Measurements from ENCODE around the gene CDK17.
"Not testable (repeated sequence)": the region's sequence is repeated elsewhere in the genome, so short reads cannot be mapped to it uniquely, and the experiment has no call there.

CDK17 gene

DNA sequence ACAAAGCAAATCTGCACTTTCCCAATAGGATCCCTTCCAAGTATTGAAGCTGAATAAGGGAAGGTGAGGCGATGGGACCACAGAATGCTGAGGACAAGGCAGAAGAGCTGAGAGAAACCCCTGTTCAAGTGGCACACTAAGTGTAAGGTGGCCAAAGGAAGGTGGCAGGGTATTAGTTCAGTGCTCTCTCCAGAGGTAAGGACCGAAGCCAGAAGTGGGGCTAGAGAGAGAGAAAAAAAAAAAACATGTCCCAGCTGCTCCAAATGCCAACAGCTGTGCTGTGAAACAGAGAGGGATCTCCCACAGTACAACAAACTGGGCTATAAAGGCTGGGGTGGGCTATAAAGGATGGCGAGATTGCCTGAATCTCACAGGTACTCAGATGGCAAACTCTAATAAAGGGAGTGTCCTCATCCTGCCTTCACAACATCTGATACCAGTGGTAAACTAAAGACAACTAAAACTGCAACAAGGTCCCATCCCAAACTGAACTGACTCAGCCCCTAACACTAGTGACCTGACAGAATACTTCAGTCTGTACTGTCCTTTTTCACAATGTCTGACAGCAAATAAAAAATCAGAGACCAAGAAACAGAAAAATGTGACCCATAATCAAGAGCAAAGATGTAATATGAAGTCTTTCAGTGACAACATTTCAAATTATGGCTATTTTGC lies 47.9 kb downstream of the CDK17 start:
- DNase-seq: no peak

DNA sequence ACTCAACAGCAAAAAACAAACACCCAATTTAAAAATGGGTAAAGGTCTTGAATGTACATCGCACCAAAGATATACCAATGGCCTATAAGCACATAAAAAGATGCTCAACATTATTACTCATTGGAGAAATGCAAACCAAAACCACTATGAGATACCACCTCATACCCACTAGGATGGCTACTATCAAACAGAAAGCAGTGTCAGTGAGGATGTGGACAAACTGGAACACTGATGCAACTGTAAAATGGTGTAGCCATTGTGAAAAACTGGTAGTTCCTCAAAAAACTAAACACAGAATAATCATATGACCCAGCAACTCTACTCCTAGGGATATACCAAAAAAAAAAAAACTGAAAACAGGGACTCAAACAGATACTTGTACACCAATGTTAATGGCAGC lies 49.3 kb downstream of the CDK17 start:
- no peak for DNase-seq

DNA sequence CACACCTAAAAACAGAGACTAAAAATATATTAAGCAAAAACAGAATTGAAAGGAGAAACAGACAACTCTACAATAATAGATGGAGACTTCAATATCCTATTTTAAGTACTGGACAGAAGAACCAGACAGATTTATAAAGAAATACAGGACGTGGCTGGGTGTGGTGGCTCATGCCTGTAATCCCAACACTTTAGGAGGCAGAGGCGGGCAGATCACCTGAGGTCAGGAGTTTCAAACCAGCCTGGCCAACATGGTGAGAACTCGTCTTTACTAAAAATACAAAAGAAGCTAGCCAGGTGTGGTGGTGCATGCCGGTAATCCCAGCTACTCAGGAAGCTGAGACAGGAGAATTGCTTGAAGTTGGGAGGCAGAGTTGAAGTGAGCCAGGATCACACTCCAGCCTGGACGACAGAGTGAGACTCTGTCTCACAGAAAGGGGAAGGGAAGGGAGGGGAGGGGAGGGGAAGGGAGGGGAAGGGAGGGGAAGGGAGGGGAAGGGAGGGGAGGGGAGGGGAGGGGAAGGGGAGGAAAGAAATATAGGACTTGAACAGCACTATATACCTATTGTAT lies 53.0 kb downstream of the CDK17 start:
- no peak for DNase-seq

DNA sequence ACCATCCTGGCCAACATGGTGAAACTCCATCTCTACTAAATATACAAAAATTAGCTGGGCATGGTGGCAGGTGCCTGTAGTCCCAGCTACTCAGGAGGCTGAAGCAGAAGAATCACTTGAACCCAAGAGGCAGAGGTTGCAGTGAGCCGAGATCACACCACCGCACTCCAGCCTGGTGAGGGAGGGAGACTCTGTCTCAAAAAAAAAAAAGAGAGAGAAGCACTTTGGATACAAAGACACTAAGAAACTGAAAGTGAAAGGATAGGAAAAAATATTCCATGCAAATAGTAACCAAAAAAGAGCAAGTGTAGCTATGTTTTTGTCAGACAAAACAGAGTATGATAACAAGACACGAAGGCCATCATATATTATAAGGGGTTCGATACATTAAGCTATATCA lies 53.5 kb downstream of the CDK17 start:
- not testable (repeated sequence) for DNase-seq

DNA sequence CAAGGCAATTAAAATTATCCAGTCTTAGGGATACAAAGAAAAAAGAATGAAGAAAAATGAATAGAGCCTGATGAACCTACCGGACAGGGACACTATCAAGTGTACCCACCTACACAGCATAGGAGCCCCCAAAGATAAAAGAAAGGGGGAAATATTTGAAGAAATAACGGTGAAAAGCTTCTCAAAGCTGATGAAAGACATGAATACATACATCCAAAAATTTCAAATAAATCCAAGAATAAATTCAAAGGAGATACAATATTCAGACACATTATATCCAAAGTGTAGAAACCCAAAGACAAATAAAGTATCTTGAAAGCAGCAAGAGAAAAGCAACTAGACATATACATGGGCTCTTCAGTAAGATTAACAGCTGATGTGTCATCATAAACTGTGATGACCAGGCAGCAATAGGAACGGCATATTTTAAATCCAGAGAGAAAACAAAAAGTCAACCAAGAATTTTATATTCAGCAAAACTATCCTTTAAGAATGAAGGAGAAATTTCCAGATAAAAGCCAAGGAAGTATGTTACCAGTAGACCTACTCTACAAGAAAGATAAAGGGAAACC lies 56.0 kb downstream of the CDK17 start:
- no peak for DNase-seq

DNA sequence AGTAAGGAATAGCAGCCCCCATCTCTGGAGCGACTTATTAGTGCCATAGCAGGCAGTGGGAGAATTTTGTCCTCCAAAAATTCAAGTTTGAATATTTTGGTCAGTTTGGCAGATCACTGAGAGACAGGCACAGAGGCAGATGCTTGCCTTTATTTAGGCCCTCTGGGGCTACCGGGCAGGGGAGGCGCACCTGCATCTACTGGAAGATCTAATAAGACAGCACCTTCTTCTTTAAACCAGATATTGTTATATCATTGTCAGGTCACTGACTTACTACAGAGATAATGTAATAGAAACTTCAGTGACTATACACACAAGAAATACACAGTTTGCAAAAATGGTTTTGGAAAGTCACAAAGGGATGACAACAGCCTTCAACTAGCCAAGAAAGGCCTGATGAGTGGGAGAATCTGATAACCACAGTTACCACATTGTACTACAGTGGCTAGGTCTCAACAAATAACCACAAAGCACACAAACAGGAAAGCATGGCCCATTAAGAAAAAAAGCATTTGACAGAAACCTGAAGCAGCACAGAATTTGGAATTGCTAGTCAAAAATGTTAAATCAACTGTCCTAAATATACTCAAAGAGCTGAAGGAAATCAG lies 56.8 kb downstream of the CDK17 start:
- no peak for DNase-seq

DNA sequence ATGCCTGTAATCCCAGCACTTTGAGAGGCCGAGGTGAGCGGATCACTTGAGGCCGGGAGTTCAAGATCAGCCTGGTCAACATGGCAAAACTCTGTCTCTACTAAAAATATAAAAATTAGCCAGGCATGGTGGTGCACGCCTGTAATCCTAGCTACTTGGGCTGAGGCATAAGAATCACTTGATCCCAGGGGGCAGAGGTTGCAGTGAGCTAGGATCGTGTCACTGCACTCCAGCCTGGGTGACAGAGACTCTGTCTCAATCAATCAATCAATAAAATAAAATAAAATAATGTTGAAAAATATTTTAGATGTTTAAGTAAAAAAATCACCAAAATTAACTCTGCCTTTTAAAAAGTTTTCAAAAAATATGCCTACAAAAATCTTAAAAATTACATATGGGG lies 60.6 kb downstream of the CDK17 start:
- DNase-seq: not testable (repeated sequence)

DNA sequence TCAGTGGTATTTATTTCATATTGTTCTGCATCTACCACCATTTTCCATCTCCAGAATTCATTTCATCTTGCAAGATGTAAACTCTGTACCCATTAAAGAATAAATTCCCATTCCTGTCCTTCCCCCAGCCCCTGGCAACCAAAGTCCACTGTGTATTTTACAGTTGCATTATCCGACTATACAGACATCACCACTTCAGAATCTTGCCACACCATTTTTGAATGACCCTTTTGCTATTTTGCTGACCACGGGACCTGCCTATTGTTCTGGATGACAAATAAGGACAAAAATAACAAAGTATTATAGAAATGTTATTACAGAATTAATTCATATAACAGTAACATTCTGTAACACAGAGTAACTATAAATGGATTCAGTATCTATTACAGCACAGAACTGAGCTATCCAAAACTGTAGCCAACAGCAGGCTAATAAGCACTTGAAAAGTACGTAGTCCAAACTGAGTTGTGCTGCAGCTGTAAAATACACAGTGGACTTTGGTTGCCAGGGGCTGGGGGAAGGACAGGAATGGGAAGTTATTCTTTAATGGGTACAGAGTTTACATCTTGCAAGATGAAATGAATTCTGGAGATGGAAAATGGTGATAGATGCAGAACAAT lies 61.3 kb downstream of the CDK17 start:
- DNase-seq: no peak

DNA sequence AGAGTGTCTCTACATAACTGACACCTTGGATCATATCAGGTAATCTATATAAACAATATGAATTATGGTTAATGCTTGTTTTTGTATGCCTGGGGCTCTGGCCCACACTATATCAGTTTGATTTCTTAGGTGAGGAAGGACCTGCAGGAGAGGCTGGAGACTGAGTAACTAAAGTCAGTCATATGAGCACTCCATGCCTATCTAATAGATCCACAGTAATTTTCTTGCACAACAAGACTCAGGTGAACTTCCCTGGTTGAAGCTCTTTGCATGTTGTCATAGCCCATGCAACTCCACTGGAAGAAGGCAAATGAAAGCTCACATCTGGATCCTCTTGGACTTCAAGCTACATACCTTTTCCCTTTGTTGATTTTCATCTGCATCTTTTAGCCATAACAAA lies 62.3 kb downstream of the CDK17 start:
- DNase-seq: no peak

DNA sequence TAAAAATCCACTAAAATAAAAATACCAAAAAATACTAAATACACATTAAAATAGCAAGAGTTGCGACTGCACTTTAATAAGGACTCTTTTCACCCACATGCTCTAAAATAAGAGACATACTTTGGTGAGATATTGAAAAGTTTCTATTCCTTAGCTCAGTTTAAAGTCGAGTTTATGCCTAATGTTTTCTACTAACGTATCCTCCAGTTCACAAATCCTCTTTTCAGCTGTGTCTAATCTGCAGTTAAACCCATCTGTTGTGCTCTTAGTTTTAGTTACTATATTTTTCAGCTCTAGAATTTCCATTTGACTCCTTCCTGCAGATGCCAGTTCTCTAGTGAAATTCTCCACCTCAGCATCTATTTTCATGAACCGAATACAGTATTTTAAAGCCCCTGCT lies 63.8 kb downstream of the CDK17 start:
- no peak for DNase-seq

DNA sequence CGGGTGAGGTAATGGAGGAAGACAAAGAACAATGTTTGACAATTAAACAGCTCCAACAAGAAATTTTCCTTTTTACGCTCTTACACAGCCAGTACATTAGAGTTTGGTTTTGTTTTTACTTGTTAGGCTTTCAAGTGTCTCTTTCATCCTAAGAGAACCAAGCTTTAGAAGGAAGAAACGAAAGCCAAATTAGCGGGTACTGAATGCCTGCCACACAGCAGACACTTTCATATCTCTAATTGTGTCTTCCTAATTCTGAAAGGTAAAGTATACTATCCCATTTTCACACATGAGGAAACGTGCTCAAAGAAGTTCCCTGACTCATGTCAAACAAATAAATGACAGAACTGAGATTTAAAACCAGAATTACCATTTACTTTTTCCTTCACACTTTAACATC lies 65.0 kb downstream of the CDK17 start:
- no peak for DNase-seq

DNA sequence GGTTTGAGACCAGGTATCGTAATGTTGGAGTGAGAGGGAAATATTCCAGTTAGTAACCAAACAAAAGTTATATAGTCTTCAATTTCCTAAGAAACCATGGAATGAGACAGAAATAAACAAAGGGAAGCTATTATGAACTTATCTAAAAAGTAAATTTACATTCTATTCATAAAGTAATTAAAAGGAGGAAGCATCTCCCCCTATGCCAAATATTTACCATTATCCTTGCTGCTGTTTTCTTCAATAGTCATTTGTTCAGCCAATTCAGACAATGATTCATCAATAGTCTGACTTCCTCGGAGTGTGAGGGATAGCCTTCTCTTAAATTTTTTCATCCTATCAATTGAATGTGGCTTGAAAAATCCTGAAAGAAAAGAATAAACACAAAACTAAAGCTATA lies 65.7 kb downstream of the CDK17 start:
- DNase-seq: no peak

DNA sequence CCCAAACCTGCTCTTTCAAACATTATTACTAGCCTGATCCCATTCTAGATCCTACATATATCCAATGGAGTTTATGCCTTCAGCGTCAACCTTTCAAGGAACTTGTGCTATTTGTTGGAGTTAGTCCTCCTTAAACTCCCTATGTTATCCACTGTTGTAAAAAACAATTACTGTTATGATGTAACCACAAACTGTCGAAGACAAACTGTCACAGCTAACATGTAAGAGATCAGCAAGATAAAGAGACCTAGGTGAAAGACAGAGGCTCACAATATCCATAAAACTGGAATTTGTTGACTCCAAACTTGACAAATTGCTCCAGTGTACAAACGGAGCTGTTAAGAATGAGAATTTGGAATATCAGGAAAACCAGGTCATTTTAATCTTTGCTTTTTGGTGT lies 70.7 kb downstream of the CDK17 start:
- DNase-seq: no peak

DNA sequence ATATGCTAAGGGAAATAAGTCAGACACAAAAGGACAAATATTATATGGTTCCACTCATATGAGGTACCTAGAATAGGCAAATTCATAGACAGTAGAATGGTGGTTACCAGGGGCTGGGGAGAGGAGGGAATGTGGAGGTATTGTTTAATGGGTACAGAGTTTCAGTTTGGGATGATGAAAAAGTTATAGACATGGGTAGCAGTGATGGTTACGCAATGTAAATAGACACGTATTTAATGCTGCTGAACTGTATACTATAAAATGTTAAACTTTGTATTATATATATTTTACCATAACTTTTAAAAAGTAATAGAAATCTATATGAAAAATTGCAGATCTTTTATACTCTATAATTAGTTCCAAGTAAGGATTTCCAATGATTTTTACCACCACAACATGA lies 71.2 kb downstream of the CDK17 start:
- DNase-seq: no peak

DNA sequence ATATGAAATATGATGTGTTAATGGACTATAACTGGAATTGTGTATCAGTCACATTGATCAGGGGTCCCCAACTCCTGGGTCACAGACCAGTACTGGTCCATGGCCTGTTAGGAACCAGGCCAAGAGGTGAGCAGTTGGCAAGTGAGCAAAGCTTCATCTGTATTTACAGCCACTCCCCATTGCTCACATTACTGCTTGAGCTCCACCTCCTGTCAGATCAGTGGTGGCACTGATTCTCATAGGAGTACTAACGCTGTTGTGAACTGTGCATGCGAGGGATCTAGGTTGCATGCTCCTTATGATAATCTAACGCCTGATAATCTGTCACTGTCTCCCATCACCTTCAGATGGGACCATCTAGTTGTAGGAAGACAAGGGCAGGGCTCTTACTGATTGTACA lies 72.3 kb downstream of the CDK17 start:
- DNase-seq: peak; percentile 12

DNA sequence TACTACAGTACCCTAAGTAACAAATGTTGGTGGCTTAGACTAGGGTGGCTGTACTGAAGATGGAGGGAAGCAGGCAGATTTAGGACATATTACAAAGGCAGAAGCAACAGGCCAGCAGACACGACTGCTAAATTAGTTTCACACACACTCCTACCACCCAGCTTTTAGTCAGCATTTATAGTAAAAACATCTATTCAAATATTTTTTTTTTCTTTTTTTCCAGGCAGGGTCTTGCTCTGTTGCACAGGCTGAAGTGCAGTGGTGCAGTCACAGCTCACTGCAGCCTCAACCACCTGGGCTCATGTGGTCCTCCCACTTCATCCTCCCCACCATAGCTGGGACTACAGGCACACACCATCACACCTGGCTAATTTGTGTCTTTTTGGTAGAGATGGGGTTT lies 72.9 kb downstream of the CDK17 start:
- no peak for DNase-seq

DNA sequence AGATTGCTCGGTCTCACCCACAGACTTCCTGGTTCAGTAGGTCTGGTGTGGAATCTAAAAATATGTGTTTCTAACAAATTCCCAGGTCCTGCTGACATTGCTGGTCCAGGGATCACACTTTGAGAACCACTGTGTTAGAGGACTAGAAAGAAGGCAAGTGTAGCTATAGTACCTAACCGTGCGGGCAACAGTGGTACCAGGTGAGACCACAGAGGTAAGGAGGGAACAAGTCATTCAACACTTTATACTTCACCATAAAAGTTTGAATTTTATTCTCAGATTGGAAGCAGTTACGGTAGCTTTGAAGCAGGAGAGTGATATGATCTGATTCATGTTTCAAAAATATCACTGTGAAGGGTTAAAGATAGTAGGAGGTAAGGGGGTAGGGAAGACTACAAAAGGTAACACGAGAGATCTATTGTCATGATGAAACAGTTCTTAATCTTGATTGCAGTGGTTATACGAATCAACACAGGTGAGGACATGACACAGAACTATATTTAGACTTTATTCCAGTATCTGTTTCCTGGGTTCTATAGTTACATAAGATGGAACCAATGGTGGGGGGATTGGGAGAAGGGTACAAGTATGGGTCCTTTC lies 73.5 kb downstream of the CDK17 start:
- no peak for DNase-seq

DNA sequence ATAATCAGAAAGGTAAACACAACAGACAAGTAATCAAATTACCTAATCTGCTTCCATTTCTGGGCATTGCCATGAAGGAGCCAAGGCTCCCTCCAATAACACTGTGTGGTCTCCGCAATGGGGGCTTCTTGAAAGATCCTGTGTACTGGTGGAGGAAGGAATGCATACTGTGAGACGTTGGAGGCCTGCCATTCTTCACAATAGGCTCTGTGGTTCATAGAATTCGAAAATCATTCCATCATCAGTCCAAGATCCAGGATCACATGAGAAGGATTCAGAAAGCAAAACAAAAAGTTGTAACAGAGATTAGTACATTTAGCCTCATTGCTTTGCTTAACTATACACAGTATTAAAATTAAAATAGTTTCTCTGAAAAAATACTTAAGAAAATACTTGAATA lies 76.3 kb downstream of the CDK17 start:
- no peak for DNase-seq

DNA sequence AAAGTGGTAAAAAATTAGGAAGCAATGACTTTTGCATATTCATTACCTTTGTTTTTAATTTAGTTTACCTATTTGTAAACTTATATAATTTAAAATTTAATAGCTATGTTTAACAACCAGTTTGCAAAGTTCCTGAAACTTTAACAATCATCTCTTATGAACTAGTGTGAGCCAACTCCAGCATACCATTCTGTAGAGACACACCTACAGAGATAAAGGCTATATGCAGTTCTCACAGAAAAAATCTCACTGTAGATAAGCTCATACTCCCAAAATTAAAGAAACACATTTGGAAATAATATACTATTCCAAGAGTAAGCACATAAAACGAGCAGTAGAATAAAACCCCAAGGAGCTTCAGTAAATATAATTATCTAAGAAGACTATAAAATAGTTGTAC lies 77.5 kb downstream of the CDK17 start:
- DNase-seq: no peak

DNA sequence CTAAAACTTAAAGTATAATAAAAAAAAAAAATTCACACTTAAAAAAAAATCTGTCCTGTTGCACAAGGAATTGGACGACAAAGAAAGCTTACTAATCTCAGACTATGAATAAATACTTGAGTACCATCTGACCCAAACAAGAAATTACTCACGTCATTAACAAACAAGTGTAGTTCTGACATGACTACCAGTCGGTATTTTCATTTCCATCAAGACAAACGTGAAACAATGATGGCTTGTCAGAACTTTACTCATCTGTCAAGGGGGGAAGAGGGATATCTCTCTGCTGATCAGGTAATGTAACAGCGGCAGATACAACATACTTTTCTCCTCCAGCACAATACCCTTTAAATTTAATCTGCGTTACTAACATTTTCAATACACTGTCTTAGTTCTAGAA lies 78.3 kb downstream of the CDK17 start:
- no peak for DNase-seq

DNA sequence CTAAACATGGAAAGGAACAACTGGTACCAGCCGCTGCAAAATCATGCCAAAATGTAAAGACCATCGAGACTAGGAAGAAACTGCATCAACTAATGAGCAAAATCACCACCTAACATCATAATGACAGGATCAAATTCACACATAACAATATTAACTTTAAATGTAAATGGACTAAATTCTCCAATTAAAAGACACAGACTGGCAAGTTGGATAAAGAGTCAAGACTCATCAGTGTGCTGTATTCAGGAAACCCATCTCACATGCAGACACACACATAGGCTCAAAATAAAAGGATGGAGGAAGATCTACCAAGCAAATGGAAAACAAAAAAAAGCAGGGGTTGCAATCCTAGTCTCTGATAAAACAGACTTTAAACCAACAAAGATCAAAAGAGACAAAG lies 82.4 kb downstream of the CDK17 start:
- not testable (repeated sequence) for DNase-seq

DNA sequence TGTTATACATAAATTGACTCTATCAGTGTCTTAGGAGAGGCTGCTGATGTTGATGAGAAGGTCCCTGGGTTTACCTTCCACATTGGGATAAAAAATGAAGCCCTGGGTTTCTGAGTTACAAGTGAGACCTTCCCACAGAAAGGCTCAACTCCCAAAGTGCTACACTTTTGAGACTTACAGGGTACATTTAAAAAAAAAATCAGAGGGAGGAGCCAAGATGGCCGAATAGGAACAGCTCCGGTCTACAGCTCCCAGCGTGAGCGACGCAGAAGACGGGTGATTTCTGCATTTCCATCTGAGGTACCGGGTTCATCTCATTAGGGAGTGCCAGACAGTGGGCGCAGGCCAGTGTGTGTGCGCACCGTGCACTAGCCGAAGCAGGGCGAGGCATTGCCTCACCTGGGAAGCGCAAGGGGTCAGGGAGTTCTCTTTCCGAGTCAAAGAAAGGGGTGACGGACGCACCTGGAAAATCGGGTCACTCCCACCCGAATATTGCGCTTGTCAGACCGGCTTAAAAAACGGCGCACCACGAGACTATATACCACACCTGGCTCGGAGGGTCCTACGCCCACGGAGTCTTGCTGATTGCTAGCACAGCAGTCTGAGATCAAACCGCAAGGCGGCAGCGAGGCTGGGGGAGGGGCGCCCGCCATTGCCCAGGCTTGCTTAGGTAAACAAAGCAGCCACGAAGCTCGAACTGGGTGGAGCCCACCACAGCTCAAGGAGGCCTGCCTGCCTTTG lies 84.3 kb downstream of the CDK17 start:
- peak; percentile 60 for DNase-seq

DNA sequence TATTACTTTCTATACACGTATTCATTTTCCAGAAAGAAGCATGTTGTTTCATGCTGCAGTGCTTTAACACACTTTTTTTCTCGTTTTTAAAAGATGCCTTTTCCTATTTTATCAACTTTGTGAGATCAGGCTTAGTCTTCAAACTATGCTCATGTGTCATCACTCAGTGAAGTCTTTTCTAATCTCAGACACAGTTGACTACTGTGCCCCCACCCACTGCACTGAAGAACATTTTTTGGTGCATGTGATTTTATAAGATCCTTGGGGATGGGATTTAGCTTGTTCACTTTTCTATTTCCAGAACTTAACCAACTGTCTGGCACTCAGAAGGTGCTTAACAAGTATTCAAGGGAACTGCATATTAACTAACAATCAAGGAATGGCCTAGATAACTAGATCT lies 85.5 kb downstream of the CDK17 start:
- no peak for DNase-seq
